K562 (cell line): ENCODE measurements around the gene MCM7. TPM values are rescaled to one million over a fixed set of nuclear protein-coding genes. Genes with fewer than 3 reads are reported as not detected.

Experiments
- CBX1 ChIP-seq: sonication (generic); IDR thresholded peaks from 2 replicates; pipeline ENCODE4 v1.6.1; 2016; ENCODE audit warnings: antibody characterized with exemption, low read depth, mild to moderate bottlenecking
- CHD1 ChIP-seq: fragments of 200-600 bp; sonication (generic); IDR thresholded peaks from one replicate; pipeline ENCODE4 v1.6.1; 2012; ENCODE audit warnings: mild to moderate bottlenecking, moderate library complexity, low read length, inconsistent platforms
- CSDE1 ChIP-seq, 2 experiments: fragments of 450-650 bp; IDR thresholded peaks; 2 replicates each; pipeline ENCODE4 v1.6.1; 2016; ENCODE audit warnings: mild to moderate bottlenecking in 1 of 2
- FOXP1 ChIP-seq: sonication (generic); formaldehyde crosslinking; IDR thresholded peaks from 2 replicates; pipeline ENCODE4 v1.8.0; 2022; ENCODE audit warnings: mild to moderate bottlenecking, missing genetic modification reagents
- KAT7 ChIP-seq: sonication (generic); formaldehyde crosslinking; IDR thresholded peaks from 2 replicates; pipeline ENCODE4 v1.8.0; 2022; ENCODE audit warnings: missing genetic modification reagents, mild to moderate bottlenecking, borderline replicate concordance
- L3MBTL2 ChIP-seq: fragments of 450-650 bp; IDR thresholded peaks from 2 replicates; pipeline ENCODE4 v1.6.1; 2016; ENCODE audit warnings: mild to moderate bottlenecking, moderate library complexity
- MAFG ChIP-seq: fragments of 450-650 bp; conservative IDR thresholded peaks from 2 replicates; pipeline ENCODE4 v1.6.1; 2016; ENCODE audit warnings: missing genetic modification characterization, missing compliant biosample characterization
- MED1 ChIP-seq: sonication (generic); formaldehyde crosslinking; IDR thresholded peaks from 2 replicates; pipeline ENCODE4 v1.8.1; 2023; ENCODE audit warnings: missing genetic modification reagents, borderline replicate concordance
- MTA2 ChIP-seq: fragments of 450-650 bp; IDR thresholded peaks from 2 replicates; pipeline ENCODE4 v1.6.1; 2016; ENCODE audit warnings: low read depth
- NR3C1 ChIP-seq: sonication (generic); formaldehyde crosslinking; IDR thresholded peaks from 2 replicates; pipeline ENCODE4 v1.8.1; 2022; ENCODE audit warnings: missing genetic modification reagents
- PRMT5 ChIP-seq: sonication (generic); formaldehyde crosslinking; IDR thresholded peaks from 2 replicates; pipeline ENCODE4 v1.5.0; 2020; ENCODE audit warnings: missing genetic modification reagents
- TSC22D4 ChIP-seq: fragments of 450-650 bp; IDR thresholded peaks from 2 replicates; pipeline ENCODE4 v1.6.1; 2016; ENCODE audit warnings: missing genetic modification characterization, missing biosample characterization, control low read depth
- XRCC5 ChIP-seq: fragments of 200-400 bp; formaldehyde crosslinking; IDR thresholded peaks from 2 replicates; pipeline ENCODE4 v1.6.1; 2017; ENCODE audit warnings: low read depth, mild to moderate bottlenecking, low read length
- ZNF253 ChIP-seq: fragments of 250-450 bp; sonication (Bioruptor Pico); conservative IDR thresholded peaks from 2 replicates; pipeline ENCODE4 v1.6.1; 2021; ENCODE audit warnings: mild to moderate bottlenecking
- ZNF584 ChIP-seq: fragments of 200-800 bp; sonication (Bioruptor generic); IDR thresholded peaks from 2 replicates; pipeline ENCODE4 v1.6.1; 2016; ENCODE audit warnings: low read depth, mild to moderate bottlenecking, missing genetic modification characterization, missing compliant biosample characterization
- ZNF830 ChIP-seq: fragments of 250-450 bp; sonication (Bioruptor Pico); IDR thresholded peaks from 2 replicates; pipeline ENCODE4 v1.5.0; 2021; ENCODE audit warnings: mild to moderate bottlenecking
- polyA plus RNA-seq, 8 experiments: library from polyadenylated mRNA; depleted of rRNA in 4 of 8; stranded (reverse) in 5 of 8; unstranded in 3 of 8; fragments of >200 nt; fragmentation: Nextera tagmentation in 2 of 8; fragmentation: Illumina TruSeq in 1 of 8; extraction: Ambion mirVana in 2 of 8; extraction: Trizol in 1 of 8; gene quantifications; 2 replicates each; pipeline versions ENCODE4 v1.2.1 to v1.2.3, GENCODE V29; 2011 to 2014; ENCODE audit warnings: inconsistent platforms in 1 of 8, missing spikeins in 1 of 8
- total RNA-seq, 7 experiments: library from RNA; depleted of rRNA in 6 of 7; stranded (reverse); fragments of >200 nt in 6 of 7; fragmentation: Illumina TruSeq in 2 of 7; extraction: Trizol in 2 of 7; gene quantifications; 2 replicates each; pipeline versions ENCODE4 v1.2.1 to v1.2.3, GENCODE V29; 2011 to 2021; ENCODE audit warnings: low replicate concordance in 1 of 7
- TF ChIP-seq, protein P1 (sequence below): sonication (generic); formaldehyde crosslinking; IDR thresholded peaks from 2 replicates; pipeline ENCODE4 v1.8.0; 2023; ENCODE audit warnings: missing genetic modification reagents, mild to moderate bottlenecking, borderline replicate concordance
- TF ChIP-seq, protein P2 (sequence below): fragments of 250-450 bp; sonication (Bioruptor Pico); IDR thresholded peaks from 2 replicates; pipeline ENCODE4 v1.8.0; 2022; ENCODE audit warnings: moderate library complexity, mild to moderate bottlenecking, inconsistent platforms
- TF ChIP-seq, protein P3 (sequence below): fragments of 450-650 bp; formaldehyde crosslinking; IDR thresholded peaks from 2 replicates; pipeline ENCODE4 v1.4.0; 2020; ENCODE audit warnings: mild to moderate bottlenecking, mixed read lengths

The MCM7 gene
- total and polyA plus RNA-seq, 9 of the 15 experiments (the other 6 are each of a cell fraction or from before 2014, with no cell fraction given) = 329 to 856 (median 437) TPM

DNA sequence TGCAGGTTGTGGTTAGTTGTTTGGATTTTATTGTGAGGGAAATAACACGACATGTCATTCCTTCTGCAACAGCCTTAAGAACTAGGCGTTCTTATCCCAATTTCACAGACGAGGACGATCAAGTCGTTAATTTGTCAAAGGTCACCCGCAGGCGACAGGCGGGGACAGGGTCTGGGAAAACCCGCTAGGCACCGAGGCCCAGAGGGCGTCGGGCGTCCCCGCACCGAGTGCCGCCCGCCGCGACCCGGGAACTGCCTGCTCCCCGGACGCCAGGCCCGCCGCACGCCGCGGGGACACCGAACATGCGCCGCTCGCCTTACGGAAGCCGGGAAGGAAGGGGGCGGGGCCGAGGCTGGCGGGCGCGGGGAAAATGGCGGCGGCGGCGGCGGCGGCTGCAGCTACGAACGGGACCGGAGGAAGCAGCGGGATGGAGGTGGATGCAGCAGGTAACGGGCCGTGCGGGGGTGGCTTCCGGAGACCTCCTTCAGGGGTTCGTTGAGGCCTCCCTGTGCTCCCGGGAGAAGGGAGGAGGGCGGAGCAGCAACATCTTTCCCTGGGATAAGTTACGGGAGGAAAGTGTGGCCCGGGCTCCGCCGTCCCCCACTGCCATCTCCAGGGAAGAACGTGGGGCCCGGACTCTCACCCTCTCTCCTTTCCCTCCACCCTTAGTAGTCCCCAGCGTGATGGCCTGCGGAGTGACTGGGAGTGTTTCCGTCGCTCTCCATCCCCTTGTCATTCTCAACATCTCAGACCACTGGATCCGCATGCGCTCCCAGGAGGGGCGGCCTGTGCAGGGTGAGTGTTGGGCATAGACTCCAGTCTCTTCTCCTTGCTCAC lies 12.4 kb downstream of the MCM7 start, which contains the start of gene COPS6 (continued):
- TF ChIP-seq, protein P1, sequence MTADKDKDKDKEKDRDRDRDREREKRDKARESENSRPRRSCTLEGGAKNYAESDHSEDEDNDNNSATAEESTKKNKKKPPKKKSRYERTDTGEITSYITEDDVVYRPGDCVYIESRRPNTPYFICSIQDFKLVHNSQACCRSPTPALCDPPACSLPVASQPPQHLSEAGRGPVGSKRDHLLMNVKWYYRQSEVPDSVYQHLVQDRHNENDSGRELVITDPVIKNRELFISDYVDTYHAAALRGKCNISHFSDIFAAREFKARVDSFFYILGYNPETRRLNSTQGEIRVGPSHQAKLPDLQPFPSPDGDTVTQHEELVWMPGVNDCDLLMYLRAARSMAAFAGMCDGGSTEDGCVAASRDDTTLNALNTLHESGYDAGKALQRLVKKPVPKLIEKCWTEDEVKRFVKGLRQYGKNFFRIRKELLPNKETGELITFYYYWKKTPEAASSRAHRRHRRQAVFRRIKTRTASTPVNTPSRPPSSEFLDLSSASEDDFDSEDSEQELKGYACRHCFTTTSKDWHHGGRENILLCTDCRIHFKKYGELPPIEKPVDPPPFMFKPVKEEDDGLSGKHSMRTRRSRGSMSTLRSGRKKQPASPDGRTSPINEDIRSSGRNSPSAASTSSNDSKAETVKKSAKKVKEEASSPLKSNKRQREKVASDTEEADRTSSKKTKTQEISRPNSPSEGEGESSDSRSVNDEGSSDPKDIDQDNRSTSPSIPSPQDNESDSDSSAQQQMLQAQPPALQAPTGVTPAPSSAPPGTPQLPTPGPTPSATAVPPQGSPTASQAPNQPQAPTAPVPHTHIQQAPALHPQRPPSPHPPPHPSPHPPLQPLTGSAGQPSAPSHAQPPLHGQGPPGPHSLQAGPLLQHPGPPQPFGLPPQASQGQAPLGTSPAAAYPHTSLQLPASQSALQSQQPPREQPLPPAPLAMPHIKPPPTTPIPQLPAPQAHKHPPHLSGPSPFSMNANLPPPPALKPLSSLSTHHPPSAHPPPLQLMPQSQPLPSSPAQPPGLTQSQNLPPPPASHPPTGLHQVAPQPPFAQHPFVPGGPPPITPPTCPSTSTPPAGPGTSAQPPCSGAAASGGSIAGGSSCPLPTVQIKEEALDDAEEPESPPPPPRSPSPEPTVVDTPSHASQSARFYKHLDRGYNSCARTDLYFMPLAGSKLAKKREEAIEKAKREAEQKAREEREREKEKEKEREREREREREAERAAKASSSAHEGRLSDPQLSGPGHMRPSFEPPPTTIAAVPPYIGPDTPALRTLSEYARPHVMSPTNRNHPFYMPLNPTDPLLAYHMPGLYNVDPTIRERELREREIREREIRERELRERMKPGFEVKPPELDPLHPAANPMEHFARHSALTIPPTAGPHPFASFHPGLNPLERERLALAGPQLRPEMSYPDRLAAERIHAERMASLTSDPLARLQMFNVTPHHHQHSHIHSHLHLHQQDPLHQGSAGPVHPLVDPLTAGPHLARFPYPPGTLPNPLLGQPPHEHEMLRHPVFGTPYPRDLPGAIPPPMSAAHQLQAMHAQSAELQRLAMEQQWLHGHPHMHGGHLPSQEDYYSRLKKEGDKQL (CRISPR knock-in tag) = peak; percentile 98; the same call in 1 of the 2 replicates
- TF ChIP-seq CBX1 (peak; percentile 96), ZNF584 (CRISPR knock-in tag) (peak; percentile 76; the same call in 1 of the 2 replicates), ZNF830 (CRISPR knock-in tag) (peak; percentile 1; the same call in 1 of the 2 replicates), KAT7 (CRISPR knock-in tag) (peak; percentile 99), MED1 (no peak), MTA2 (no peak), CHD1 (peak; percentile 39), CSDE1 (IDR thresholded peaks at IDR 0.05) (peak in 1 of 2 experiments; percentile 63; a peak in 1 of 4 replicates), L3MBTL2 (peak; percentile 99), TSC22D4 (tag) (no peak), MAFG (tag) (no peak), NR3C1 (CRISPR knock-in tag) (peak; percentile 99), PRMT5 (CRISPR knock-in tag) (peak; percentile 62), ZNF253 (CRISPR knock-in tag) (no peak), FOXP1 (CRISPR knock-in tag) (peak; percentile 99), XRCC5 (peak; percentile 57; the same call in 1 of the 2 replicates)
- TF ChIP-seq, protein P2, sequence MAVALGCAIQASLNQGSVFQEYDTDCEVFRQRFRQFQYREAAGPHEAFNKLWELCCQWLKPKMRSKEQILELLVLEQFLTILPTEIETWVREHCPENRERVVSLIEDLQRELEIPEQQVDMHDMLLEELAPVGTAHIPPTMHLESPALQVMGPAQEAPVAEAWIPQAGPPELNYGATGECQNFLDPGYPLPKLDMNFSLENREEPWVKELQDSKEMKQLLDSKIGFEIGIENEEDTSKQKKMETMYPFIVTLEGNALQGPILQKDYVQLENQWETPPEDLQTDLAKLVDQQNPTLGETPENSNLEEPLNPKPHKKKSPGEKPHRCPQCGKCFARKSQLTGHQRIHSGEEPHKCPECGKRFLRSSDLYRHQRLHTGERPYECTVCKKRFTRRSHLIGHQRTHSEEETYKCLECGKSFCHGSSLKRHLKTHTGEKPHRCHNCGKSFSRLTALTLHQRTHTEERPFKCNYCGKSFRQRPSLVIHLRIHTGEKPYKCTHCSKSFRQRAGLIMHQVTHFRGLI (CRISPR knock-in tag) = 0 out of 2 replicates have a peak, but pooled peaks have one; percentile 40
- TF ChIP-seq, protein P3, sequence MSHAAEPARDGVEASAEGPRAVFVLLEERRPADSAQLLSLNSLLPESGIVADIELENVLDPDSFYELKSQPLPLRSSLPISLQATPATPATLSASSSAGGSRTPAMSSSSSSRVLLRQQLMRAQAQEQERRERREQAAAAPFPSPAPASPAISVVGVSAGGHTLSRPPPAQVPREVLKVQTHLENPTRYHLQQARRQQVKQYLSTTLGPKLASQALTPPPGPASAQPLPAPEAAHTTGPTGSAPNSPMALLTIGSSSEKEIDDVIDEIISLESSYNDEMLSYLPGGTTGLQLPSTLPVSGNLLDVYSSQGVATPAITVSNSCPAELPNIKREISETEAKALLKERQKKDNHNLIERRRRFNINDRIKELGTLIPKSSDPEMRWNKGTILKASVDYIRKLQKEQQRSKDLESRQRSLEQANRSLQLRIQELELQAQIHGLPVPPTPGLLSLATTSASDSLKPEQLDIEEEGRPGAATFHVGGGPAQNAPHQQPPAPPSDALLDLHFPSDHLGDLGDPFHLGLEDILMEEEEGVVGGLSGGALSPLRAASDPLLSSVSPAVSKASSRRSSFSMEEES = no peak
